ENCODE results near the gene NR1D2.

Gene NR1D2

GRCh38 chr3:23981136-23981535 lies 36.0 kb downstream of the NR1D2 start:
- H3K36me3 ChIP-seq (ENCODE audit: control insufficient read depth, insufficient read depth, low read length) = peaks cover 14% of the 10 kb centered on the region
- no peak overlapping the region for H3K27ac ChIP-seq (ENCODE audit: insufficient read depth, low read depth, low read length, poor library complexity, severe bottlenecking)
- no peaks in the 10 kb centered on the region for H3K9me3 ChIP-seq (ENCODE audit: control insufficient read depth, low read length)
- H3K27me3 ChIP-seq (ENCODE audit: control insufficient read depth, insufficient read depth, low read length, poor library complexity, severe bottlenecking) = no peaks in the 10 kb centered on the region
- no peaks in the 10 kb centered on the region for H3K4me1 ChIP-seq (ENCODE audit: control insufficient read depth, insufficient read depth, low read length)
- WGBS, 2 experiments = 94 to 95% methylated on average over 7 of the region's 7 CpGs
- no peak overlapping the region for H3K4me3 ChIP-seq (ENCODE audit: insufficient read depth, low read depth, low read length)

- Histone ChIP-seq H3K4me3 (ENCODE audit: insufficient read depth, low read depth, low read length) (no peak overlapping the region), H3K9me3 (ENCODE audit: control insufficient read depth, low read length) (no peaks in the 10 kb centered on the region), H3K27me3 (ENCODE audit: control insufficient read depth, insufficient read depth, low read length, poor library complexity, severe bottlenecking) (no peaks in the 10 kb centered on the region), H3K27ac (ENCODE audit: insufficient read depth, low read depth, low read length, poor library complexity, severe bottlenecking) (no peak overlapping the region), H3K4me1 (ENCODE audit: control insufficient read depth, insufficient read depth, low read length) (no peaks in the 10 kb centered on the region), H3K36me3 (ENCODE audit: control insufficient read depth, insufficient read depth, low read length) (peaks cover 8% of the 10 kb centered on the region)
- WGBS, 2 experiments = 84 to 85% methylated on average over 5 of the region's 5 CpGs
Observed at GRCh38 chr3:23981955-23982354, 36.9 kb downstream of the NR1D2 start.

GRCh38 chr3:23984934-23985333 lies 39.8 kb downstream of the NR1D2 start:
- Histone ChIP-seq H3K27ac (ENCODE audit: insufficient read depth, low read depth, low read length, poor library complexity, severe bottlenecking) (no peak overlapping the region), H3K36me3 (ENCODE audit: control insufficient read depth, insufficient read depth, low read length) (no peaks in the 10 kb centered on the region), H3K9me3 (ENCODE audit: control insufficient read depth, low read length) (no peaks in the 10 kb centered on the region), H3K4me3 (ENCODE audit: insufficient read depth, low read depth, low read length) (no peak overlapping the region), H3K4me1 (ENCODE audit: control insufficient read depth, insufficient read depth, low read length) (no peaks in the 10 kb centered on the region), H3K27me3 (ENCODE audit: control insufficient read depth, insufficient read depth, low read length, poor library complexity, severe bottlenecking) (no peaks in the 10 kb centered on the region)
- WGBS, 2 experiments = 97% methylated on average over 3 of the region's 3 CpGs

- Histone ChIP-seq H3K27me3 (ENCODE audit: control insufficient read depth, insufficient read depth, low read length, poor library complexity, severe bottlenecking) (no peaks in the 10 kb centered on the region), H3K4me1 (ENCODE audit: control insufficient read depth, insufficient read depth, low read length) (peaks cover under 1% of the 10 kb centered on the region), H3K36me3 (ENCODE audit: control insufficient read depth, insufficient read depth, low read length) (no peaks in the 10 kb centered on the region), H3K27ac (ENCODE audit: insufficient read depth, low read depth, low read length, poor library complexity, severe bottlenecking) (no peak overlapping the region), H3K9me3 (ENCODE audit: control insufficient read depth, low read length) (no peaks in the 10 kb centered on the region), H3K4me3 (ENCODE audit: insufficient read depth, low read depth, low read length) (no peak overlapping the region)
- 82 to 90% methylated on average over 1 of the region's 1 CpG for WGBS, 2 experiments
Observed at GRCh38 chr3:23985747-23986544, 40.9 kb downstream of the NR1D2 start.

GRCh38 chr3:23987356-23987755 lies 42.3 kb downstream of the NR1D2 start:
- H3K27ac ChIP-seq (ENCODE audit: insufficient read depth, low read depth, low read length, poor library complexity, severe bottlenecking) = no peak overlapping the region
- no peaks in the 10 kb centered on the region for H3K9me3 ChIP-seq (ENCODE audit: control insufficient read depth, low read length)
- no peaks in the 10 kb centered on the region for H3K36me3 ChIP-seq (ENCODE audit: control insufficient read depth, insufficient read depth, low read length)
- H3K4me1 ChIP-seq (ENCODE audit: control insufficient read depth, insufficient read depth, low read length) = peaks cover 14% of the 10 kb centered on the region
- H3K27me3 ChIP-seq (ENCODE audit: control insufficient read depth, insufficient read depth, low read length, poor library complexity, severe bottlenecking) = no peaks in the 10 kb centered on the region
- WGBS, 2 experiments = 89 to 90% methylated on average over 7 to 8 of the region's 8 CpGs
- H3K4me3 ChIP-seq (ENCODE audit: insufficient read depth, low read depth, low read length) = no peak overlapping the region

- WGBS, 2 experiments = 72 to 85% methylated on average over 3 of the region's 3 CpGs
- H3K4me1 ChIP-seq (ENCODE audit: control insufficient read depth, insufficient read depth, low read length) = peaks cover 14% of the 10 kb centered on the region
- no peak overlapping the region for H3K27ac ChIP-seq (ENCODE audit: insufficient read depth, low read depth, low read length, poor library complexity, severe bottlenecking)
- no peak overlapping the region for H3K4me3 ChIP-seq (ENCODE audit: insufficient read depth, low read depth, low read length)
- no peaks in the 10 kb centered on the region for H3K36me3 ChIP-seq (ENCODE audit: control insufficient read depth, insufficient read depth, low read length)
- H3K9me3 ChIP-seq (ENCODE audit: control insufficient read depth, low read length) = no peaks in the 10 kb centered on the region
- no peaks in the 10 kb centered on the region for H3K27me3 ChIP-seq (ENCODE audit: control insufficient read depth, insufficient read depth, low read length, poor library complexity, severe bottlenecking)
Observed at GRCh38 chr3:23991306-23991682, 46.2 kb downstream of the NR1D2 start.

- H3K27ac ChIP-seq (ENCODE audit: insufficient read depth, low read depth, low read length, poor library complexity, severe bottlenecking) = peak overlapping the region; percentile 46
- H3K9me3 ChIP-seq (ENCODE audit: control insufficient read depth, low read length) = no peaks in the 10 kb centered on the region
- no peak overlapping the region for H3K4me3 ChIP-seq (ENCODE audit: insufficient read depth, low read depth, low read length)
- no peaks in the 10 kb centered on the region for H3K36me3 ChIP-seq (ENCODE audit: control insufficient read depth, insufficient read depth, low read length)
- WGBS, 2 experiments = 93 to 97% methylated on average over 8 to 9 of the region's 9 CpGs
- H3K4me1 ChIP-seq (ENCODE audit: control insufficient read depth, insufficient read depth, low read length) = peaks cover 14% of the 10 kb centered on the region
- no peaks in the 10 kb centered on the region for H3K27me3 ChIP-seq (ENCODE audit: control insufficient read depth, insufficient read depth, low read length, poor library complexity, severe bottlenecking)
Observed at GRCh38 chr3:23991683-23992628, 46.9 kb downstream of the NR1D2 start.

- Histone ChIP-seq H3K27me3 (ENCODE audit: control insufficient read depth, insufficient read depth, low read length, poor library complexity, severe bottlenecking) (no peaks in the 10 kb centered on the region), H3K36me3 (ENCODE audit: control insufficient read depth, insufficient read depth, low read length) (no peaks in the 10 kb centered on the region), H3K4me1 (ENCODE audit: control insufficient read depth, insufficient read depth, low read length) (peaks cover 14% of the 10 kb centered on the region), H3K9me3 (ENCODE audit: control insufficient read depth, low read length) (no peaks in the 10 kb centered on the region), H3K4me3 (ENCODE audit: insufficient read depth, low read depth, low read length) (no peak overlapping the region), H3K27ac (ENCODE audit: insufficient read depth, low read depth, low read length, poor library complexity, severe bottlenecking) (no peak overlapping the region)
- 91 to 94% methylated on average over 5 of the region's 5 CpGs for WGBS, 2 experiments
Observed at GRCh38 chr3:23993556-23994243, 48.6 kb downstream of the NR1D2 start.

- H3K27ac ChIP-seq (ENCODE audit: insufficient read depth, low read depth, low read length, poor library complexity, severe bottlenecking) = no peak overlapping the region
- no peaks in the 10 kb centered on the region for H3K9me3 ChIP-seq (ENCODE audit: control insufficient read depth, low read length)
- H3K4me3 ChIP-seq (ENCODE audit: insufficient read depth, low read depth, low read length) = no peak overlapping the region
- H3K36me3 ChIP-seq (ENCODE audit: control insufficient read depth, insufficient read depth, low read length) = no peaks in the 10 kb centered on the region
- no peaks in the 10 kb centered on the region for H3K27me3 ChIP-seq (ENCODE audit: control insufficient read depth, insufficient read depth, low read length, poor library complexity, severe bottlenecking)
- peaks cover 17% of the 10 kb centered on the region for H3K4me1 ChIP-seq (ENCODE audit: control insufficient read depth, insufficient read depth, low read length)
- WGBS, 2 experiments = 93 to 95% methylated on average over 4 of the region's 4 CpGs
Observed at GRCh38 chr3:23994244-23994569, 49.1 kb downstream of the NR1D2 start.

- H3K36me3 ChIP-seq (ENCODE audit: control insufficient read depth, insufficient read depth, low read length) = no peaks in the 10 kb centered on the region
- no peaks in the 10 kb centered on the region for H3K9me3 ChIP-seq (ENCODE audit: control insufficient read depth, low read length)
- H3K27me3 ChIP-seq (ENCODE audit: control insufficient read depth, insufficient read depth, low read length, poor library complexity, severe bottlenecking) = no peaks in the 10 kb centered on the region
- WGBS, 2 experiments = 89 to 92% methylated on average over 2 of the region's 2 CpGs
- no peak overlapping the region for H3K27ac ChIP-seq (ENCODE audit: insufficient read depth, low read depth, low read length, poor library complexity, severe bottlenecking)
- peaks cover 18% of the 10 kb centered on the region for H3K4me1 ChIP-seq (ENCODE audit: control insufficient read depth, insufficient read depth, low read length)
- no peak overlapping the region for H3K4me3 ChIP-seq (ENCODE audit: insufficient read depth, low read depth, low read length)
Observed at GRCh38 chr3:23995219-23995618, 50.1 kb downstream of the NR1D2 start.

All from ectodermal cell (in vitro differentiated cells).